GM23338 (cell line): ENCODE data around the gene KRTAP5-6. TPM values are rescaled to one million over a fixed set of nuclear protein-coding genes. Genes with fewer than 3 reads are reported as not detected.

Experiments
- ATAC-seq: fragments of 200-7000 bp; cut with Tn5 transposase; 3 replicates; pipeline ENCODE4 v1.9.1; 2020
- DNase-seq: peaks from one replicate; pipeline ENCODE4 v3.0.0-alpha.2; 2015; ENCODE audit warnings: low spot score
- H2AFZ ChIP-seq: fragments of 200-600 bp; sonication (generic); 2 replicates; pipeline ENCODE4 v1.8.0; 2016; ENCODE audit warnings: antibody characterized with exemption, mild to moderate bottlenecking, moderate library complexity
- H3F3A ChIP-seq: fragments of 200-600 bp; sonication (generic); replicated peaks from 2 replicates; pipeline ENCODE4 v1.8.0; 2017; ENCODE audit warnings: antibody characterized with exemption, mixed run types, low read depth
- H3K27ac ChIP-seq: fragments of 200-600 bp; sonication (generic); 2 replicates; pipeline ENCODE4 v1.6.1; 2016; ENCODE audit warnings: low read depth
- H3K27me3 ChIP-seq: fragments of 200-600 bp; sonication (generic); 2 replicates; pipeline ENCODE4 v1.8.0; 2016; ENCODE audit warnings: mild to moderate bottlenecking, mixed run types, moderate library complexity; ENCODE audit not compliant: insufficient read depth
- H3K36me3 ChIP-seq: fragments of 200-600 bp; sonication (generic); 2 replicates; pipeline ENCODE4 v1.8.0; 2016; ENCODE audit warnings: mild to moderate bottlenecking; ENCODE audit not compliant: insufficient read depth
- H3K4me1 ChIP-seq: fragments of 200-600 bp; sonication (generic); 2 replicates; pipeline ENCODE4 v1.8.0; 2016; ENCODE audit warnings: mild to moderate bottlenecking, moderate library complexity; ENCODE audit not compliant: insufficient read depth
- H3K4me2 ChIP-seq: fragments of 200-600 bp; sonication (generic); 2 replicates; pipeline ENCODE4 v1.7.1; 2017; ENCODE audit warnings: mixed run types
- H3K4me3 ChIP-seq: fragments of 200-600 bp; sonication (generic); 2 replicates; pipeline ENCODE4 v1.6.1; 2016; ENCODE audit warnings: mixed run types
- H3K79me2 ChIP-seq: fragments of 200-600 bp; sonication (generic); replicated peaks from 2 replicates; pipeline ENCODE4 v1.8.0; 2017; ENCODE audit warnings: mild to moderate bottlenecking; ENCODE audit not compliant: insufficient read depth
- H3K9me2 ChIP-seq: fragments of 200-600 bp; sonication (generic); 2 replicates; pipeline ENCODE4 v1.8.0; 2017; ENCODE audit not compliant: insufficient read depth
- H4K20me1 ChIP-seq: fragments of 200-600 bp; sonication (generic); replicated peaks from 2 replicates; pipeline ENCODE4 v1.8.0; 2017; ENCODE audit warnings: mild to moderate bottlenecking; ENCODE audit not compliant: insufficient read depth
- H3K27ac Mint-ChIP-seq: 2 replicates; pipeline ENCODE4 v1.8.0; 2020; ENCODE audit warnings: inconsistent platforms, mild to moderate bottlenecking, moderate library complexity, mixed read lengths
- H3K27me3 Mint-ChIP-seq: 3 replicates; pipeline ENCODE4 v1.8.0; 2022; ENCODE audit warnings: low read depth, mild to moderate bottlenecking, moderate library complexity, mixed read lengths, inconsistent platforms; ENCODE audit not compliant: insufficient read depth, poor library complexity
- H3K36me3 Mint-ChIP-seq: 3 replicates; pipeline ENCODE4 v1.8.0; 2021; ENCODE audit warnings: low read depth, mild to moderate bottlenecking, inconsistent platforms, moderate library complexity, mixed read lengths
- H3K4me1 Mint-ChIP-seq: 3 replicates; pipeline ENCODE4 v1.8.0; 2020; ENCODE audit warnings: mild to moderate bottlenecking, inconsistent platforms, mixed read lengths
- H3K4me3 Mint-ChIP-seq: 3 replicates; pipeline ENCODE4 v1.8.0; 2021; ENCODE audit warnings: moderate library complexity, mild to moderate bottlenecking, inconsistent platforms, mixed read lengths
- H3K9me3 Mint-ChIP-seq: 3 replicates; pipeline ENCODE4 v1.8.0; 2020; ENCODE audit warnings: moderate library complexity, mild to moderate bottlenecking, inconsistent platforms, mixed read lengths
- CREB1 ChIP-seq: fragments of 250-450 bp; sonication (Bioruptor Pico); IDR thresholded peaks from 2 replicates; pipeline ENCODE4 v1.5.0; 2020; ENCODE audit warnings: low read depth, mild to moderate bottlenecking, moderate library complexity
- EZH2 ChIP-seq: fragments of 200-600 bp; sonication (generic); IDR thresholded peaks from one replicate; pipeline ENCODE4 v1.8.0; 2017; ENCODE audit warnings: antibody characterized with exemption, mild to moderate bottlenecking, low read depth; ENCODE audit not compliant: unreplicated experiment
- EZH2phosphoT487 ChIP-seq: fragments of 200-600 bp; sonication (generic); IDR thresholded peaks from one replicate; pipeline ENCODE4 v1.8.1; 2018; ENCODE audit warnings: antibody characterized with exemption; ENCODE audit not compliant: unreplicated experiment
- JUNB ChIP-seq: IDR thresholded peaks from one replicate; pipeline ENCODE4 v1.6.1; 2016; ENCODE audit warnings: antibody characterized with exemption; ENCODE audit not compliant: unreplicated experiment
- NANOG ChIP-seq: IDR thresholded peaks from 2 replicates; pipeline ENCODE4 v1.6.1; 2016; ENCODE audit warnings: antibody characterized with exemption, borderline replicate concordance
- POLR2AphosphoS5 ChIP-seq: IDR thresholded peaks from 2 replicates; pipeline ENCODE4 v1.6.1; 2016; ENCODE audit warnings: antibody characterized with exemption, low read depth
- STAT1 ChIP-seq: IDR thresholded peaks from one replicate; pipeline ENCODE4 v1.6.1; 2016; ENCODE audit warnings: antibody characterized with exemption; ENCODE audit not compliant: unreplicated experiment
- ZNF114 ChIP-seq: fragments of 250-450 bp; sonication (Bioruptor Pico); IDR thresholded peaks from 2 replicates; pipeline ENCODE4 v1.5.0; 2020; ENCODE audit warnings: mild to moderate bottlenecking, moderate library complexity
- ZNF331 ChIP-seq: fragments of 250-450 bp; sonication (Bioruptor Pico); IDR thresholded peaks from 2 replicates; pipeline ENCODE4 v1.5.0; 2020; ENCODE audit warnings: low read depth, mild to moderate bottlenecking, moderate library complexity
- polyA plus RNA-seq: library from polyadenylated mRNA; unstranded; fragments of >200 nt; fragmentation: Nextera tagmentation; extraction: Ambion mirVana; gene quantifications from 2 replicates; pipeline ENCODE4 v1.2.1, GENCODE V29; 2016
- total RNA-seq: library from RNA; depleted of rRNA; stranded (reverse); fragments of >200 nt; shearing (Covaris generic); gene quantifications from 2 replicates; pipeline ENCODE4 v1.2.3, GENCODE V29; 2014
- TF ChIP-seq, protein P1 (sequence below): fragments of 250-450 bp; sonication (Bioruptor Pico); IDR thresholded peaks from 2 replicates; pipeline ENCODE4 v1.5.0; 2020; ENCODE audit warnings: mild to moderate bottlenecking, moderate library complexity
- TF ChIP-seq, protein P2 (sequence below): IDR thresholded peaks from 2 replicates; pipeline ENCODE4 v1.6.1; 2016; ENCODE audit warnings: antibody characterized with exemption
- TF ChIP-seq, protein P3 (sequence below), 2 experiments: fragments of 200-600 bp in 1 of 2; sonication (generic) in 1 of 2; conservative IDR thresholded peaks; 2 replicates each; pipeline versions ENCODE4 v1.5.1 to v1.6.1; 2016 to 2017; ENCODE audit warnings: antibody characterized with exemption in 2 of 2, low read depth in 2 of 2, mild to moderate bottlenecking in 2 of 2, moderate library complexity in 1 of 2
- TF ChIP-seq, protein P4 (sequence below): IDR thresholded peaks from one replicate; pipeline ENCODE4 v1.6.1; 2018; ENCODE audit warnings: antibody characterized with exemption; ENCODE audit not compliant: unreplicated experiment

Gene KRTAP5-6
- total and polyA plus RNA-seq, 2 experiments from 2014 or later, result not detected

DNA sequence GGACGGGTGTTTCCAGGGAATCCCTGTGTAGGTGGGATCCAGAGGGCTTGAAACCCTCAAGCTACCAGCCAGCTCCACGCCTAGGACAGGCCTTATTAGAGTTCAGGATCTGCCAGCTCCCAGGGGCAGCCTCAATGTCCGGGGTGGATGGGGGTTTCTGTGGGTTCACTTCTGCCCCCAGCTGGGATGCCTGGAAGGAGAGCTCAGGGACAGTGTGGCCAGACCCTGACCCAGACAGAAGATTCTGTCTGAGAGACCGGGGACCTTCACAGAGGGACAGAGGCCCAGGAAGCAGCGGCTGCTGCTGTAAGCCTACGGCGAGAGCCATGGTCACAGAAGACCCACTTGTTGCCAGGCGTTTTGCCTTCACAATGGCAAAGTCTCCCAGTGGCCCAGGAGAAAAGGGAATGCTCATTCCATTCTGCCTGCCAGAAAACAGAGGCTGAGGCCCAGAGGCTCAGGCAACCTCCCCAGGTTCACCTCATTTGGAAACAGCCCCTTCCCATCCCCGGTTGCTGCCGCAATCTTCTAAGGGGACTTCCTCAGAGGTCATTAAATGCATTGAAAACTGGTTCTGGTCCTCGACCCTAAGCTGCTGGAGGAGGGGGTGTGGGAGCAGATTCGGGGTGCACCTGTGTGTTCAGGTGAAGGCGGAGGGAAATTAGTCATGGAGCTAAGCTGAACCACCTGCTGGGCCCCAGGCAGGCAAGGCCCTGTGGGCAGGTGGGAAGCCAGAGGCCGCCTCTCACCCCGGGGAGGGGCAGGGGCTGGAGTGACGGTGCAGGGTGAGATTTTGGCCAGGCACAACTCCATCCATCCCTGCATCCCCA is 4.9 kb upstream of the KRTAP5-6 start:
- Mint-ChIP-seq H3K27me3 (peaks cover 14% of the 10 kb centered on the region), H3K9me3 (no peaks in the 10 kb centered on the region; the same call in 2 of the 3 replicates), H3K4me3 (no peak overlapping the region), H3K4me1 (peaks cover 5% of the 10 kb centered on the region; the same call in 2 of the 3 replicates), H3K36me3 (no peaks in the 10 kb centered on the region), H3K27ac (no peak overlapping the region)
- Histone ChIP-seq H3K9me2 (no peaks in the 10 kb centered on the region), H3K36me3 (no peaks in the 10 kb centered on the region), H3K4me3 (no peak overlapping the region), H3K4me2 (no peak overlapping the region), H3K27ac (no peak overlapping the region), H4K20me1 (no peaks in the 10 kb centered on the region), H3K4me1 (0 out of 2 replicates have a peak, but pooled peaks cover 6% of the 10 kb centered on the region), H3K27me3 (no peaks in the 10 kb centered on the region), H3K79me2 (no peaks in the 10 kb centered on the region), H3F3A (no peaks in the 10 kb centered on the region), H2AFZ (no peak overlapping the region)
- no peak for DNase-seq
- ATAC-seq, result no peak
- TF ChIP-seq ZNF114 (no peak), CREB1 (CRISPR knock-in tag) (no peak), EZH2 (no peak), POLR2AphosphoS5 (no peak), NANOG (no peak), ZNF331 (CRISPR knock-in tag) (no peak), STAT1 (no peak), EZH2phosphoT487 (no peak), JUNB (no peak)
- TF ChIP-seq, protein P1, sequence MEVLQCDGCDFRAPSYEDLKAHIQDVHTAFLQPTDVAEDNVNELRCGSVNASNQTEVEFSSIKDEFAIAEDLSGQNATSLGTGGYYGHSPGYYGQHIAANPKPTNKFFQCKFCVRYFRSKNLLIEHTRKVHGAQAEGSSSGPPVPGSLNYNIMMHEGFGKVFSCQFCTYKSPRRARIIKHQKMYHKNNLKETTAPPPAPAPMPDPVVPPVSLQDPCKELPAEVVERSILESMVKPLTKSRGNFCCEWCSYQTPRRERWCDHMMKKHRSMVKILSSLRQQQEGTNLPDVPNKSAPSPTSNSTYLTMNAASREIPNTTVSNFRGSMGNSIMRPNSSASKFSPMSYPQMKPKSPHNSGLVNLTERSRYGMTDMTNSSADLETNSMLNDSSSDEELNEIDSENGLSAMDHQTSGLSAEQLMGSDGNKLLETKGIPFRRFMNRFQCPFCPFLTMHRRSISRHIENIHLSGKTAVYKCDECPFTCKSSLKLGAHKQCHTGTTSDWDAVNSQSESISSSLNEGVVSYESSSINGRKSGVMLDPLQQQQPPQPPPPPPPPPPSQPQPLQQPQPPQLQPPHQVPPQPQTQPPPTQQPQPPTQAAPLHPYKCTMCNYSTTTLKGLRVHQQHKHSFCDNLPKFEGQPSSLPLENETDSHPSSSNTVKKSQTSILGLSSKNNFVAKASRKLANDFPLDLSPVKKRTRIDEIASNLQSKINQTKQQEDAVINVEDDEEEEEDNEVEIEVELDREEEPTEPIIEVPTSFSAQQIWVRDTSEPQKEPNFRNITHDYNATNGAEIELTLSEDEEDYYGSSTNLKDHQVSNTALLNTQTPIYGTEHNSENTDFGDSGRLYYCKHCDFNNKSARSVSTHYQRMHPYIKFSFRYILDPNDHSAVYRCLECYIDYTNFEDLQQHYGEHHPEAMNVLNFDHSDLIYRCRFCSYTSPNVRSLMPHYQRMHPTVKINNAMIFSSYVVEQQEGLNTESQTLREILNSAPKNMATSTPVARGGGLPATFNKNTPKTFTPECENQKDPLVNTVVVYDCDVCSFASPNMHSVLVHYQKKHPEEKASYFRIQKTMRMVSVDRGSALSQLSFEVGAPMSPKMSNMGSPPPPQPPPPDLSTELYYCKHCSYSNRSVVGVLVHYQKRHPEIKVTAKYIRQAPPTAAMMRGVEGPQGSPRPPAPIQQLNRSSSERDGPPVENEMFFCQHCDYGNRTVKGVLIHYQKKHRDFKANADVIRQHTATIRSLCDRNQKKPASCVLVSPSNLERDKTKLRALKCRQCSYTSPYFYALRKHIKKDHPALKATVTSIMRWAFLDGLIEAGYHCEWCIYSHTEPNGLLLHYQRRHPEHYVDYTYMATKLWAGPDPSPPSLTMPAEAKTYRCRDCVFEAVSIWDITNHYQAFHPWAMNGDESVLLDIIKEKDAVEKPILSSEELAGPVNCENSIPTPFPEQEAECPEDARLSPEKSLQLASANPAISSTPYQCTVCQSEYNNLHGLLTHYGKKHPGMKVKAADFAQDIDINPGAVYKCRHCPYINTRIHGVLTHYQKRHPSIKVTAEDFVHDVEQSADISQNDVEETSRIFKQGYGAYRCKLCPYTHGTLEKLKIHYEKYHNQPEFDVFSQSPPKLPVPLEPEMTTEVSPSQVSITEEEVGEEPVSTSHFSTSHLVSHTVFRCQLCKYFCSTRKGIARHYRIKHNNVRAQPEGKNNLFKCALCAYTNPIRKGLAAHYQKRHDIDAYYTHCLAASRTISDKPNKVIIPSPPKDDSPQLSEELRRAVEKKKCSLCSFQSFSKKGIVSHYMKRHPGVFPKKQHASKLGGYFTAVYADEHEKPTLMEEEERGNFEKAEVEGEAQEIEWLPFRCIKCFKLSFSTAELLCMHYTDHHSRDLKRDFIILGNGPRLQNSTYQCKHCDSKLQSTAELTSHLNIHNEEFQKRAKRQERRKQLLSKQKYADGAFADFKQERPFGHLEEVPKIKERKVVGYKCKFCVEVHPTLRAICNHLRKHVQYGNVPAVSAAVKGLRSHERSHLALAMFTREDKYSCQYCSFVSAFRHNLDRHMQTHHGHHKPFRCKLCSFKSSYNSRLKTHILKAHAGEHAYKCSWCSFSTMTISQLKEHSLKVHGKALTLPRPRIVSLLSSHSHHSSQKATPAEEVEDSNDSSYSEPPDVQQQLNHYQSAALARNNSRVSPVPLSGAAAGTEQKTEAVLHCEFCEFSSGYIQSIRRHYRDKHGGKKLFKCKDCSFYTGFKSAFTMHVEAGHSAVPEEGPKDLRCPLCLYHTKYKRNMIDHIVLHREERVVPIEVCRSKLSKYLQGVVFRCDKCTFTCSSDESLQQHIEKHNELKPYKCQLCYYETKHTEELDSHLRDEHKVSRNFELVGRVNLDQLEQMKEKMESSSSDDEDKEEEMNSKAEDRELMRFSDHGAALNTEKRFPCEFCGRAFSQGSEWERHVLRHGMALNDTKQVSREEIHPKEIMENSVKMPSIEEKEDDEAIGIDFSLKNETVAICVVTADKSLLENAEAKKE (CRISPR knock-in tag), result no peak
- TF ChIP-seq, protein P2, sequence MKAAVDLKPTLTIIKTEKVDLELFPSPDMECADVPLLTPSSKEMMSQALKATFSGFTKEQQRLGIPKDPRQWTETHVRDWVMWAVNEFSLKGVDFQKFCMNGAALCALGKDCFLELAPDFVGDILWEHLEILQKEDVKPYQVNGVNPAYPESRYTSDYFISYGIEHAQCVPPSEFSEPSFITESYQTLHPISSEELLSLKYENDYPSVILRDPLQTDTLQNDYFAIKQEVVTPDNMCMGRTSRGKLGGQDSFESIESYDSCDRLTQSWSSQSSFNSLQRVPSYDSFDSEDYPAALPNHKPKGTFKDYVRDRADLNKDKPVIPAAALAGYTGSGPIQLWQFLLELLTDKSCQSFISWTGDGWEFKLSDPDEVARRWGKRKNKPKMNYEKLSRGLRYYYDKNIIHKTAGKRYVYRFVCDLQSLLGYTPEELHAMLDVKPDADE, result no peak
- TF ChIP-seq, protein P3, sequence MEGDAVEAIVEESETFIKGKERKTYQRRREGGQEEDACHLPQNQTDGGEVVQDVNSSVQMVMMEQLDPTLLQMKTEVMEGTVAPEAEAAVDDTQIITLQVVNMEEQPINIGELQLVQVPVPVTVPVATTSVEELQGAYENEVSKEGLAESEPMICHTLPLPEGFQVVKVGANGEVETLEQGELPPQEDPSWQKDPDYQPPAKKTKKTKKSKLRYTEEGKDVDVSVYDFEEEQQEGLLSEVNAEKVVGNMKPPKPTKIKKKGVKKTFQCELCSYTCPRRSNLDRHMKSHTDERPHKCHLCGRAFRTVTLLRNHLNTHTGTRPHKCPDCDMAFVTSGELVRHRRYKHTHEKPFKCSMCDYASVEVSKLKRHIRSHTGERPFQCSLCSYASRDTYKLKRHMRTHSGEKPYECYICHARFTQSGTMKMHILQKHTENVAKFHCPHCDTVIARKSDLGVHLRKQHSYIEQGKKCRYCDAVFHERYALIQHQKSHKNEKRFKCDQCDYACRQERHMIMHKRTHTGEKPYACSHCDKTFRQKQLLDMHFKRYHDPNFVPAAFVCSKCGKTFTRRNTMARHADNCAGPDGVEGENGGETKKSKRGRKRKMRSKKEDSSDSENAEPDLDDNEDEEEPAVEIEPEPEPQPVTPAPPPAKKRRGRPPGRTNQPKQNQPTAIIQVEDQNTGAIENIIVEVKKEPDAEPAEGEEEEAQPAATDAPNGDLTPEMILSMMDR (conservative IDR thresholded peaks at IDR 0.05; ENCODE audit: low read depth in 2 of 2), result no peak
- TF ChIP-seq, protein P4, sequence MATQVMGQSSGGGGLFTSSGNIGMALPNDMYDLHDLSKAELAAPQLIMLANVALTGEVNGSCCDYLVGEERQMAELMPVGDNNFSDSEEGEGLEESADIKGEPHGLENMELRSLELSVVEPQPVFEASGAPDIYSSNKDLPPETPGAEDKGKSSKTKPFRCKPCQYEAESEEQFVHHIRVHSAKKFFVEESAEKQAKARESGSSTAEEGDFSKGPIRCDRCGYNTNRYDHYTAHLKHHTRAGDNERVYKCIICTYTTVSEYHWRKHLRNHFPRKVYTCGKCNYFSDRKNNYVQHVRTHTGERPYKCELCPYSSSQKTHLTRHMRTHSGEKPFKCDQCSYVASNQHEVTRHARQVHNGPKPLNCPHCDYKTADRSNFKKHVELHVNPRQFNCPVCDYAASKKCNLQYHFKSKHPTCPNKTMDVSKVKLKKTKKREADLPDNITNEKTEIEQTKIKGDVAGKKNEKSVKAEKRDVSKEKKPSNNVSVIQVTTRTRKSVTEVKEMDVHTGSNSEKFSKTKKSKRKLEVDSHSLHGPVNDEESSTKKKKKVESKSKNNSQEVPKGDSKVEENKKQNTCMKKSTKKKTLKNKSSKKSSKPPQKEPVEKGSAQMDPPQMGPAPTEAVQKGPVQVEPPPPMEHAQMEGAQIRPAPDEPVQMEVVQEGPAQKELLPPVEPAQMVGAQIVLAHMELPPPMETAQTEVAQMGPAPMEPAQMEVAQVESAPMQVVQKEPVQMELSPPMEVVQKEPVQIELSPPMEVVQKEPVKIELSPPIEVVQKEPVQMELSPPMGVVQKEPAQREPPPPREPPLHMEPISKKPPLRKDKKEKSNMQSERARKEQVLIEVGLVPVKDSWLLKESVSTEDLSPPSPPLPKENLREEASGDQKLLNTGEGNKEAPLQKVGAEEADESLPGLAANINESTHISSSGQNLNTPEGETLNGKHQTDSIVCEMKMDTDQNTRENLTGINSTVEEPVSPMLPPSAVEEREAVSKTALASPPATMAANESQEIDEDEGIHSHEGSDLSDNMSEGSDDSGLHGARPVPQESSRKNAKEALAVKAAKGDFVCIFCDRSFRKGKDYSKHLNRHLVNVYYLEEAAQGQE, result no peak
